ENCODE results near the gene OPN1LW. TPM values are rescaled to one million over a fixed set of nuclear protein-coding genes. Genes with fewer than 3 reads are reported as not detected.

Gene OPN1LW
- total RNA-seq, 1 experiment from 2014 or later = not detected

DNA sequence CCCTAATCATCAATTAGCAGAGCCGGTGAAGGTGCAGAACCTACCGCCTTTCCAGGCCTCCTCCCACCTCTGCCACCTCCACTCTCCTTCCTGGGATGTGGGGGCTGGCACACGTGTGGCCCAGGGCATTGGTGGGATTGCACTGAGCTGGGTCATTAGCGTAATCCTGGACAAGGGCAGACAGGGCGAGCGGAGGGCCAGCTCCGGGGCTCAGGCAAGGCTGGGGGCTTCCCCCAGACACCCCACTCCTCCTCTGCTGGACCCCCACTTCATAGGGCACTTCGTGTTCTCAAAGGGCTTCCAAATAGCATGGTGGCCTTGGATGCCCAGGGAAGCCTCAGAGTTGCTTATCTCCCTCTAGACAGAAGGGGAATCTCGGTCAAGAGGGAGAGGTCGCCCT lies 3.3 kb upstream of the OPN1LW start:
- peaks cover 69 to 73% of the 10 kb centered on the region in 2 experiments for H3K9me3 Mint-ChIP-seq
- H3K4me3 Mint-ChIP-seq = no peak overlapping the region
- DNase-seq = no peak
- Histone ChIP-seq H2AFZ (ENCODE audit: low read length) (no peak overlapping the region), H3K23ac (ENCODE audit: insufficient read length, low read depth, low read length) (no peak overlapping the region), H3K27ac (ENCODE audit: insufficient read length, low read depth, low read length) (no peak overlapping the region), H4K5ac (ENCODE audit: insufficient read length, low read depth, low read length) (no peak overlapping the region), H3K4me1 (ENCODE audit: insufficient read depth, low read length) (no peaks in the 10 kb centered on the region), H3K27me3 (ENCODE audit: insufficient read depth, low read length) (no peaks in the 10 kb centered on the region), H3K23me2 (ENCODE audit: insufficient read length, low read depth, low read length, poor library complexity, severe bottlenecking) (no peaks in the 10 kb centered on the region), H3K9me3 (ENCODE audit: control insufficient read depth, low read depth, low read length) (peaks cover 28% of the 10 kb centered on the region), H3K9ac (ENCODE audit: extremely low read depth, insufficient read length, low read length) (no peak overlapping the region), H2BK15ac (ENCODE audit: low read depth, low read length) (no peak overlapping the region), H3K4ac (ENCODE audit: low read depth, low read length) (no peak overlapping the region), H2BK120ac (ENCODE audit: low read depth, low read length, poor library complexity, severe bottlenecking) (no peak overlapping the region), H2BK20ac (ENCODE audit: low read depth, low read length, poor library complexity, severe bottlenecking) (no peak overlapping the region), H2AK5ac (ENCODE audit: insufficient read length, low read length) (no peak overlapping the region), H4K91ac (ENCODE audit: insufficient read length, low read depth, low read length) (no peak overlapping the region), H4K20me1 (ENCODE audit: control insufficient read depth, insufficient read depth, insufficient read length) (no peaks in the 10 kb centered on the region), H3K14ac (ENCODE audit: insufficient read depth, low read length) (no peak overlapping the region), H3K56ac (ENCODE audit: insufficient read length, low read depth, low read length) (no peak overlapping the region), H2BK12ac (ENCODE audit: insufficient read length, low read depth, low read length) (no peak overlapping the region), H3K18ac (ENCODE audit: insufficient read length, low read depth, low read length) (no peak overlapping the region), H3K4me2 (ENCODE audit: insufficient read depth, insufficient read length, low read length) (no peak overlapping the region), H3K79me2 (ENCODE audit: insufficient read depth, low read length) (no peaks in the 10 kb centered on the region), H3K79me1 (ENCODE audit: insufficient read depth, low read depth, low read length, poor library complexity, severe bottlenecking) (no peaks in the 10 kb centered on the region), H3T11ph (ENCODE audit: low read length) (no peak overlapping the region), H4K8ac (replicated peaks; ENCODE audit: insufficient read length, low read depth, low read length) (no peak overlapping the region), H2BK5ac (ENCODE audit: insufficient read length, low read length) (no peak overlapping the region)
- WGBS (ENCODE audit: extremely low coverage, insufficient read length, low lambda C conversion rate) = no CpG with 5 or more reads among the region's 10 CpGs
- H3K27me3 Mint-ChIP-seq (ENCODE audit: low read depth) = peaks cover 31% of the 10 kb centered on the region
- peaks cover 0 to 3% of the 10 kb centered on the region in 2 experiments; a peak in 1 of 4 replicates for H3K4me1 Mint-ChIP-seq
- no peak overlapping the region for H3K27ac Mint-ChIP-seq
- peaks cover 0 to 14% (median 5%) of the 10 kb centered on the region in 3 experiments; a peak in 5 of 7 replicates for H3K36me3 Mint-ChIP-seq (ENCODE audit: insufficient read depth in 1 of 3, low read depth in 3 of 3)
- TF ChIP-seq, protein P1, sequence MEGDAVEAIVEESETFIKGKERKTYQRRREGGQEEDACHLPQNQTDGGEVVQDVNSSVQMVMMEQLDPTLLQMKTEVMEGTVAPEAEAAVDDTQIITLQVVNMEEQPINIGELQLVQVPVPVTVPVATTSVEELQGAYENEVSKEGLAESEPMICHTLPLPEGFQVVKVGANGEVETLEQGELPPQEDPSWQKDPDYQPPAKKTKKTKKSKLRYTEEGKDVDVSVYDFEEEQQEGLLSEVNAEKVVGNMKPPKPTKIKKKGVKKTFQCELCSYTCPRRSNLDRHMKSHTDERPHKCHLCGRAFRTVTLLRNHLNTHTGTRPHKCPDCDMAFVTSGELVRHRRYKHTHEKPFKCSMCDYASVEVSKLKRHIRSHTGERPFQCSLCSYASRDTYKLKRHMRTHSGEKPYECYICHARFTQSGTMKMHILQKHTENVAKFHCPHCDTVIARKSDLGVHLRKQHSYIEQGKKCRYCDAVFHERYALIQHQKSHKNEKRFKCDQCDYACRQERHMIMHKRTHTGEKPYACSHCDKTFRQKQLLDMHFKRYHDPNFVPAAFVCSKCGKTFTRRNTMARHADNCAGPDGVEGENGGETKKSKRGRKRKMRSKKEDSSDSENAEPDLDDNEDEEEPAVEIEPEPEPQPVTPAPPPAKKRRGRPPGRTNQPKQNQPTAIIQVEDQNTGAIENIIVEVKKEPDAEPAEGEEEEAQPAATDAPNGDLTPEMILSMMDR (conservative IDR thresholded peaks at IDR 0.05) = no peak
